Measurements from ENCODE around the gene LIMK1. TPM values are rescaled to one million over a fixed set of nuclear protein-coding genes. Genes with fewer than 3 reads are reported as not detected.

The LIMK1 gene
- polyA plus RNA-seq, 4 donors, result 20.3 to 30.6 (median 24.6) TPM

DNA sequence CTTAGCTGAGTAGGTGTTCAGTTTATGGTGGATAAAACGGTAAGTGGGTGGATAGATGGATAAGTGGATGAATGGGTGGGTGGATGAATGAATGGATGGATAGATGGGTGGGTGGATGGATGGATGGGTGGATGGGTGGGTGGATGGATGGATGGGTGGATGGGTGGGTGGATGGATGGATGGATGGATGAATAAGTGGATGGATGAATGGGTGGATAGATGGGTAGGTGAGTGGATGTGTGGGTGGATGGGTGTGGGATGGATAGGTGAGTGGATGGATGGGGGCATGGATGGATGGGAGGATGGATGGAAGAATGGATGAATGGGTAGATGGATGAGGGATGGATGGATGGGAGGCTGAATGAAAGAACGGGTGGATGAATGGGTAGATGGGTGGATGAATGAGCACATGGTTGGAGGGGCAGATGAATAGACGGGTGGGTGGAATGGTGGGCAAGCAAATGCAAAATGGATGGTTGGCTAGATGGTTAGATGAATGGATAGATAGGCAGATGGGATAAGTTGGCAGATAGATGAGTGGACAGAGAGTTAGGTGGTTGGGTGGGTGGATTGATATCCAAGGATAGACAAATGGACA, 29.9 kb upstream of the LIMK1 start:
- DNase-seq (ENCODE audit: low read depth in 4 of 4, low spot score in 2 of 4), result no peak

DNA sequence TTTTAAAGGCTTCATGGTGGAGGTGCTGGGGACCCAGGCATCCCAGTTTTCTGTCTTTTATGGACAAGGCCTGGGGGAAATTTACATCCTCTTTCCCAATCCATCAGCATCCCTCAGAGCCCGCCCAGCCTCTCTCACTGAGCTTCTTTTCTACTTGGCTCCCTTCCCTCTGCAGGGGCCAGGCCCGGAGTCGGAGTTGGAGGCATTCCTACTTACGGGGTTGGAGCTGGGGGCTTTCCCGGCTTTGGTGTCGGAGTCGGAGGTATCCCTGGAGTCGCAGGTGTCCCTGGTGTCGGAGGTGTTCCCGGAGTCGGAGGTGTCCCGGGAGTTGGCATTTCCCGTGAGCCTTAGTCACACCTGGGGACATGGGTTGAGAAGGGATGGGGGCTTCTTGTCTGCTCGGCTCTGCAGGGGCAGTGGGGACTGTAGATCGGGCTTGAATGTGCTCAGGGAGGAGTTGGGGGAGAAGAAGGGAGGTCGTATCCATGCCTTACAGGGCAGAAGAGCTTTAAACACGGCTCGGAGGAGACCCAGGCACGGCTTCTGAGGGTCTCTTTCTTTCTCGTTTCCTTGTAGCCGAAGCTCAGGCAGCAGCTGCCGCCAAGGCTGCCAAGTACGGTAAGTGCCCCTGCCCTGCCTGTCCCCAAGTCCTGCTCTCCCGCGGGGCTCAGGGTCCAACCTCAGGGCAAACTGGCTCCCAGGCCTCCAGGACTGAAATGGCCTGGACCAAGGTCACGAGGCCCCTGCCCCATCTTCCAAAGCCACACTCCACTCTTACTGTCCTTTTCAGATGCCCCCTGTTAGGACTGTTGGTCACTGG, 27.3 kb upstream of the LIMK1 start:
- DNase-seq (ENCODE audit: low read depth in 4 of 4, low spot score in 2 of 4), result no peak

- no peak for DNase-seq (ENCODE audit: low read depth in 4 of 4, low spot score in 2 of 4)
Measured at GRCh38 chr7:74057216-74057925, 26.2 kb upstream of the LIMK1 start.

DNA sequence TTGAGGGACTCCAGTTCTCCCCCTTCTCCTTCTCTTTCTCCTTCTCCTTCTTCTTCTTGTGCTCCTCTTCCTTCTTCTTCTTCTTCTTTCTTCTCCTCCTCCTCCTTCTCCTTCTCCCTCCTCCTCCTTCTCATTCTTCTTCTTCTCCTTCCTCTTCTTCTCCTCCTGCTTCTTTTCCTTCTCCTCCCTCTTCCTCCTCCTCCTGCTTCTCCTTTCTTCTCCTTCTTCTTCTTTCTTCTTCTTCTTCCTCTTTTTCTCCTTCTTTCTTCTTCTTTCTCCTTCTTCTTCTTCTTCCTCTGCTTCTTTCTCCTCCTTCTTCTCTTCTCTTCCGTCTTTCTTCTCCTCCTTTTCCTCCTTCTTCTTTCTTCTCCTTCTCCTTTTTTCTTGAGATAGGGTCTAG, 25.6 kb upstream of the LIMK1 start:
- no peak for DNase-seq (ENCODE audit: low read depth in 4 of 4, low spot score in 2 of 4)

DNA sequence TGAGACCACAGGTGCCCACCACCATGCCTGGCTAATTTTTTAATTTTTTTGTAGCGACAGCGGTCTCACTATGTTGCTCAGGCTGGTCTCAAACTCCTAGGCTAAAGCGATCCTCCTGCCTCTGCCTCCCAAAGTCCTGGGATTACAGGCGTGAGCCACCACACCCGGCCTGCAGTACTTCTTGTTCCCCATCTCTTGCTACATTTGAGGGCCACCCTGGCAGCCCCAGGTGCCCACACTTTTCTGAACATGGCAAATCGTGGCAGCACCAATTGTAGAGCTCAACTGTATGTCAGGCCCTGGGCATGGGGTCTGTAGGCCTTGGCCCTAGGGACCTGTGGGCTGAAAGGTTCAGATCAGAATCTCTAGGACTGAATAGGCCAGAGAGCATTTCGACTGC, 25.1 kb upstream of the LIMK1 start:
- no peak for DNase-seq (ENCODE audit: low read depth in 4 of 4, low spot score in 2 of 4)

DNA sequence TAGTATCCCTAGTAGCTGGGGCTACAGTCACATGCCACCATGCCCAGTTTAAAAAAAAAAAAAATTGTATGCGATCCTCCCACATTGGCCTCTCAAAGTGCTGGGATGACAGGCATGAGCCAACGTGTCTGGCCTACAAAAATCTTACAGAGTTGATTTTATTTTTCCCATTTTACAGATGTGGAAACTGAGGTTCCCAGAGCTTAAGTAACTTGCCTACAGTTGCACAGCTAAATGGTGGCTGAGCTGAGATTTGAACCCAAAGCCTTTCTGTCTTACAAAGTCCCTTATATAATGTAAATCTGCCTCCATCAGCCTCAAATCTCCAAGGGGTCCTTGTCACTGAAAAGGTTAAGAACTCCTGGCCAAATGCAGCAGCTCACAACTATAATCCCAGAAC, 24.6 kb upstream of the LIMK1 start:
- no peak for DNase-seq (ENCODE audit: low read depth in 4 of 4, low spot score in 2 of 4)

DNA sequence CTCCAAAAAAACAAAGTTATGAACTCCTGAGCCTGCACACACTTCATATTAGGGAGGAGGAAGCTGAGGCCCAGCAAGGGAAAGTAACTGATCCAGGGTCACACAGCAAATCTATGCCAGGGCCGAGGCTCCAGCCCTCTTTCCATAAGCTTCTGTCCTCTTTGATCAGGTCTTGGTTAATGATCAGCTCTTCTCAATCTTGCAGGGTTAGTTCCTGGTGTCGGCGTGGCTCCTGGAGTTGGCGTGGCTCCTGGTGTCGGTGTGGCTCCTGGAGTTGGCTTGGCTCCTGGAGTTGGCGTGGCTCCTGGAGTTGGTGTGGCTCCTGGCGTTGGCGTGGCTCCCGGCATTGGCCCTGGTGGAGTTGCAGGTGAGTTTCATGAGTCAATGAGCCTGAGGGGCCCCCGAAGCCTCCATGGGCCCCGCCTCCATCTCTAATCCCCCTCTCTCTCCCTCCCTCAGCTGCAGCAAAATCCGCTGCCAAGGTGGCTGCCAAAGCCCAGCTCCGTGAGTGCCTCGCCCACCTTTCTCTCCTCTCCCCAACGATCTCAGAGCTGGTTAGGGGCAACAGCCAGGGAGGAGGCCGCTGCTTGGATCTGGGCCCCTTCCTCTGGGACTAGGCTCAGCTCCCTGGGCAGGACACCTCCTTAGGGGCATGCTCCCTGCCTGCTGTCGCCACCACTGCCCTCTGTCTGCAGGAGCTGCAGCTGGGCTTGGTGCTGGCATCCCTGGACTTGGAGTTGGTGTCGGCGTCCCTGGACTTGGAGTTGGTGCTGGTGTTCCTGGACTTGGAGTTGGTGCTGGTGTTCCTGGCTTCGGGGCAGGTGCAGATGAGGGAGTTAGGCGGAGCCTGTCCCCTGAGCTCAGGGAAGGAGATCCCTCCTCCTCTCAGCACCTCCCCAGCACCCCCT, 23.7 kb upstream of the LIMK1 start:
- no peak for DNase-seq (ENCODE audit: low read depth in 4 of 4, low spot score in 2 of 4)

- DNase-seq (ENCODE audit: low read depth in 4 of 4, low spot score in 2 of 4), result no peak
Measured at GRCh38 chr7:74061840-74062539, 21.6 kb upstream of the LIMK1 start.

DNA sequence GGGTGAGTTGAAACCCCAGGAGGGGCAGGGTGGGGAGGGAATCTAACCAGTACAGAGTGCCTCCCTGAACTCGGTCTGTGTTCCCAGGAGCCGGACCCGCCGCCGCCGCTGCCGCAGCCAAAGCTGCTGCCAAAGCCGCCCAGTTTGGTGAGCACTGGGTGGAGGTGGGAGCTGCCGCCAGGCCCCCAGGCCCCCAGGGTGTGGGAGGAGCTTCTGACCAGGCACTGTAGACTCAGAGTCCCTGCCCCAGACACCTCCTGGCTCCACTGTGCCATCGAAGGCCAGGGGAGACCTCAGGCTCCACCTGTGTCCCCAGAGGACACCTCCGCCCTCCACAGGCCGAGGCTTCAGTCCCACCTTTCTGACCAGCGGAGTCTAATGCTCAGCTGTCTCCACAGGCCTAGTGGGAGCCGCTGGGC, 20.4 kb upstream of the LIMK1 start:
- DNase-seq (ENCODE audit: low read depth in 4 of 4, low spot score in 2 of 4), result no peak

- DNase-seq (ENCODE audit: low read depth in 4 of 4, low spot score in 2 of 4), result no peak
Measured at GRCh38 chr7:74063646-74064045, 20.0 kb upstream of the LIMK1 start.

- DNase-seq (ENCODE audit: low read depth in 4 of 4, low spot score in 2 of 4), result no peak
Measured at GRCh38 chr7:74064696-74065095, 18.9 kb upstream of the LIMK1 start.

DNA sequence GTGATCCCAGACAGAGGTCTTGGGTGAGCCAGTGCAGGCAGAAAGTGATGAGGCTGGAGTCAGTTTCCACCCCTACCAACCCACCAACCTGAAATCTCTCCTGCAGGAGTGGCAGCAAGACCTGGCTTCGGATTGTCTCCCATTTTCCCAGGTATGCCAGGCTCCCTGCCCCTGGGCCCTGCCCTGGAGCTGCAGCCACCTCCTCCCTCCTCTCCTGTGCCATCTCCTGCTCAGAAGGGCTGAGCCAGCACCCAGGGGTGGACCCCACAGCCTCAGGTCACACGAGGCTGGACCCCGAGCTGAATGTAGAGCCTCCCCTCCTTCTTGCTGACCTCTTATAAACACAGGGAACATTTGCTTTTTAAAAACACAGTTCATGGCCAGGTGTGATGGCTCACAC, 17.0 kb upstream of the LIMK1 start:
- no peak for DNase-seq (ENCODE audit: low read depth in 4 of 4, low spot score in 2 of 4)

DNA sequence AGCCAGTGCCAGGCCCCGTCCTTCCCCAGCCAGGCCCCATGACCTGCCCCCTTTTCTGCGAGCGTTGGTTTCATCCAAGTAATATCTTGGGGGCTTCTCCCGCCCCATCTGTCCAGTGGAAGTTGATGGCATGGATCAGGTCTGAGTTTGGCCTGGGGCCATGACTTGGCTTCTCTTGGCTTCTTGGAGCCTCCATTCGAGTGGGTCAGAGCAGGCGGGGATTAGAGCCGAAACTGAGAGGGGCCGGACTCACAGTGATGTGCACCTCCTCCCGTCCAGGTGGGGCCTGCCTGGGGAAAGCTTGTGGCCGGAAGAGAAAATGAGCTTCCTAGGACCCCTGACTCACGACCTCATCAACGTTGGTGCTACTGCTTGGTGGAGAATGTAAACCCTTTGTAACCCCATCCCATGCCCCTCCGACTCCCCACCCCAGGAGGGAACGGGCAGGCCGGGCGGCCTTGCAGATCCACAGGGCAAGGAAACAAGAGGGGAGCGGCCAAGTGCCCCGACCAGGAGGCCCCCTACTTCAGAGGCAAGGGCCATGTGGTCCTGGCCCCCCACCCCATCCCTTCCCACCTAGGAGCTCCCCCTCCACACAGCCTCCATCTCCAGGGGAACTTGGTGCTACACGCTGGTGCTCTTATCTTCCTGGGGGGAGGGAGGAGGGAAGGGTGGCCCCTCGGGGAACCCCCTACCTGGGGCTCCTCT, 15.1 kb upstream of the LIMK1 start:
- DNase-seq (ENCODE audit: low read depth in 4 of 4, low spot score in 2 of 4), result no peak

- no peak for DNase-seq (ENCODE audit: low read depth in 4 of 4, low spot score in 2 of 4)
Measured at GRCh38 chr7:74069086-74069541, 14.5 kb upstream of the LIMK1 start.

DNA sequence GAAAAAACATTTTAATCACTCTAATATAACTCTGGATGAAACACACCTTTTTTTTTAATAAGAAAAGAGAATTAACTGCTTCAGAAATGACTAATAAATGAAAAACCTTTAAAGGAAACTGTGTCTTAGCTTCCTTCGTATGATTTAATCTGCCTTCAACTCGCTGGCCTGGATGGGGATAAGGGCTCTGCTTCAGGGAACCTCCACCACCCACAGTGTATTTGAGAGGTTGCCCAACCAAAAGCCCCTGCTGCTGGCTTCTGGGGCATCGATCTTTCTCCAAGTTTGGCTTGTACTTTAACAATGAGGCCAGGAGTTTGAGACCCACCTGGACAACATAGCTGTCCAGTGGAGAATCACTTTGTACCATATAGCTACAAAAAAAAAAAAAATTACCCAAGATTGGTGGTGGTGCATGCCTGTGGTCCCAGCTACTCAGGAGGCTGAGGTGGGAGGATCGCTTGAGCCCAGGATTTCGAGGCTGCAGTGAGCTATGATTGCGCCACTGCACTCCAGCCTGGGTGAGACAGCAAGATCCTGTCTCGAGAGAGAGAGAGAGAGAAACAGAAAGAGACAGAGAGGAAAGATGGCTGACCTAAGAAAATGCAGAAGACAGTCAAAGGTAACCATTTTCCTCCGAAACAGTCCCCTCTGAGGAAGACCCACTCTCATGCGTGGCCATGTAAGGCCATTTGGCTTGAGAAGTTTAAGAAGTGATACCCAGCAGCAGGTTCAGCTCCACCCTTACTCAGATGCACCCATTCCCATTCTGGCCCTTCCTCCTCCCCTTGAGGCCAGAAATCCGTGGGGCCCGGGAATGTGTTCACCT, 13.6 kb upstream of the LIMK1 start:
- DNase-seq (ENCODE audit: low read depth in 4 of 4, low spot score in 2 of 4), result no peak

- no peak for DNase-seq (ENCODE audit: low read depth in 4 of 4, low spot score in 2 of 4)
Measured at GRCh38 chr7:74070619-74070921, 13.0 kb upstream of the LIMK1 start.

DNA sequence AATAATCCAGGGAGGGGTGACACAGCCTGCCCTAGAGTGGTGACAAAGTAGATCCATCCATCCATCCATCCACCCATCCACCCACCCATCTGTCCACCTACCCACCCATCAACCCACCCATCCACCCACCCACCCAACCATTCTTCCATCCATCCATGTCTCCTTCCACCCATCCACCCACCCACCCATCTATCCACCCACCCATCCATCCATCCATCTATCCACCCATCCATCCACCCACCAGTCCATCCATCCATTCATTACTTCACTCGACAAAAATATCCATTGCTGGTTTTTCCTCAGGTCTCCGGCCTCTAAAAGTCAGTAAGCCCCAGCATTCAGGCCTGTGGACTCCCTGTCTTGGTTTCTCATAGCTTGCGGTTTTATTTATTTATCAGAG, 12.5 kb upstream of the LIMK1 start:
- DNase-seq (ENCODE audit: low read depth in 4 of 4, low spot score in 2 of 4), result no peak

GRCh38 chr7:74074770-74075169, 8.8 kb upstream of the LIMK1 start:
- DNase-seq (ENCODE audit: low read depth in 4 of 4, low spot score in 2 of 4), result no peak

DNA sequence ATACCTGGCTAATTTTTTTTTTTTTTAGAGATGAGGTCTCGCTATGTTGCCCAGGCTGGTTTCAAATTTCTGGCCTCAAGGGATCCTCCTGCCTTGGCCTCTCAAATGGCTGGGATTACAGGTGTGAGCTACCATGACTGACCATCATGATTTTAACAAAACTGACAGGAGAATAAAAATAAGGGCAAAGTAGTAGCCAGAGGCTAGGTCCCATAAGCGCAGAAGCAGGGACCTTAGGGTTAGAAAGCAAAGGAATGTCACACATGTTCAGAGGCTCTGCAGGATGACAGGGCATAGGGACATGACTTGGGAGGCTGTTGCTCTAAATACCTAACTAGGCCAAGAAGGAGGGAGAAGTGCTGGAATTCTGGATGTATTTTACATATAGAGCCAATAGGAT, 5.1 kb upstream of the LIMK1 start:
- no peak for DNase-seq (ENCODE audit: low read depth in 4 of 4, low spot score in 2 of 4)

All from left renal cortex interstitium (tissue), 4 donors.